ENCODE results near the gene XPO1. TPM values are rescaled to one million over a fixed set of nuclear protein-coding genes. Genes with fewer than 3 reads are reported as not detected.

XPO1 gene, protein sequence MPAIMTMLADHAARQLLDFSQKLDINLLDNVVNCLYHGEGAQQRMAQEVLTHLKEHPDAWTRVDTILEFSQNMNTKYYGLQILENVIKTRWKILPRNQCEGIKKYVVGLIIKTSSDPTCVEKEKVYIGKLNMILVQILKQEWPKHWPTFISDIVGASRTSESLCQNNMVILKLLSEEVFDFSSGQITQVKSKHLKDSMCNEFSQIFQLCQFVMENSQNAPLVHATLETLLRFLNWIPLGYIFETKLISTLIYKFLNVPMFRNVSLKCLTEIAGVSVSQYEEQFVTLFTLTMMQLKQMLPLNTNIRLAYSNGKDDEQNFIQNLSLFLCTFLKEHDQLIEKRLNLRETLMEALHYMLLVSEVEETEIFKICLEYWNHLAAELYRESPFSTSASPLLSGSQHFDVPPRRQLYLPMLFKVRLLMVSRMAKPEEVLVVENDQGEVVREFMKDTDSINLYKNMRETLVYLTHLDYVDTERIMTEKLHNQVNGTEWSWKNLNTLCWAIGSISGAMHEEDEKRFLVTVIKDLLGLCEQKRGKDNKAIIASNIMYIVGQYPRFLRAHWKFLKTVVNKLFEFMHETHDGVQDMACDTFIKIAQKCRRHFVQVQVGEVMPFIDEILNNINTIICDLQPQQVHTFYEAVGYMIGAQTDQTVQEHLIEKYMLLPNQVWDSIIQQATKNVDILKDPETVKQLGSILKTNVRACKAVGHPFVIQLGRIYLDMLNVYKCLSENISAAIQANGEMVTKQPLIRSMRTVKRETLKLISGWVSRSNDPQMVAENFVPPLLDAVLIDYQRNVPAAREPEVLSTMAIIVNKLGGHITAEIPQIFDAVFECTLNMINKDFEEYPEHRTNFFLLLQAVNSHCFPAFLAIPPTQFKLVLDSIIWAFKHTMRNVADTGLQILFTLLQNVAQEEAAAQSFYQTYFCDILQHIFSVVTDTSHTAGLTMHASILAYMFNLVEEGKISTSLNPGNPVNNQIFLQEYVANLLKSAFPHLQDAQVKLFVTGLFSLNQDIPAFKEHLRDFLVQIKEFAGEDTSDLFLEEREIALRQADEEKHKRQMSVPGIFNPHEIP (N-terminal part only)
- total RNA-seq: 107 and 110 TPM in 2 replicates

DNA sequence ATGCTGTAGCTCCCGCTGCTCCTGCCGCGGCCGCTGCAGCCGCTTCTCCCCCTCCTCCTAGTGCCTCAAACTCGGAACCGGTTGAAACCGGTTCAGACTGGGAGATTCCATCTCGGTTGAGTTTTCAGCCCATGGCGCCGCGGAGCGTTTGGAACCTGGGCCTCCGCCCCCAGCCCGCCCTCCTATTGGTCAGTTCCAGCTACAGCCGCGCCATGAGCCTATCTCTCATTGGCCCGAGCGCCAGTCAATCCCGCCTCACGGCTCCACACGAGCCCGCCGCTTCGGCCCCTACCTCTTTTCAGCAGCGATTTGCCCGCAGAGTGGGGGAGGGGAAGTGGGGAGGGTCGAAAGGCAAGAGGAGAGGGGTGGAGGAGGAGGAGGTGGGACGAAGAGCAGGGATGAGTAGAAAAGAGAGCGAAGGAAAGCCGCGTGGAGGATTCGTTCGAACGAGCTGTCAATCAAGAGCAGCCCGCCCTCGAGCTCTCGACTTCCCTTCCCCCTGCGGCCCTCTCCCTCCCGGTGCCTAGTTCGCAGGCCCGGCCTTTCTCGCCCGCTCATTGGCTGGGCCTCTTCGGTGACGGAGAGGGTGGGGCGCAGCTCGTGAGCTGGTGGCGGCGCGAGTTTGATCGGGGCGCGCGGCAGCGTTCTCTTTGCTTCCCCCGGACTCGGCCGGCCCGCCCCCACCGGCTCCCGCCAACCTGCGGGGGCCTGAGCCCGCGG, at the start of gene XPO1:
Gene XPO1 (minus strand): TSS at position 157 of the 720 bp plus-strand sequence. CDS start 4,459 bp downstream, outside the sequence.

DNA sequence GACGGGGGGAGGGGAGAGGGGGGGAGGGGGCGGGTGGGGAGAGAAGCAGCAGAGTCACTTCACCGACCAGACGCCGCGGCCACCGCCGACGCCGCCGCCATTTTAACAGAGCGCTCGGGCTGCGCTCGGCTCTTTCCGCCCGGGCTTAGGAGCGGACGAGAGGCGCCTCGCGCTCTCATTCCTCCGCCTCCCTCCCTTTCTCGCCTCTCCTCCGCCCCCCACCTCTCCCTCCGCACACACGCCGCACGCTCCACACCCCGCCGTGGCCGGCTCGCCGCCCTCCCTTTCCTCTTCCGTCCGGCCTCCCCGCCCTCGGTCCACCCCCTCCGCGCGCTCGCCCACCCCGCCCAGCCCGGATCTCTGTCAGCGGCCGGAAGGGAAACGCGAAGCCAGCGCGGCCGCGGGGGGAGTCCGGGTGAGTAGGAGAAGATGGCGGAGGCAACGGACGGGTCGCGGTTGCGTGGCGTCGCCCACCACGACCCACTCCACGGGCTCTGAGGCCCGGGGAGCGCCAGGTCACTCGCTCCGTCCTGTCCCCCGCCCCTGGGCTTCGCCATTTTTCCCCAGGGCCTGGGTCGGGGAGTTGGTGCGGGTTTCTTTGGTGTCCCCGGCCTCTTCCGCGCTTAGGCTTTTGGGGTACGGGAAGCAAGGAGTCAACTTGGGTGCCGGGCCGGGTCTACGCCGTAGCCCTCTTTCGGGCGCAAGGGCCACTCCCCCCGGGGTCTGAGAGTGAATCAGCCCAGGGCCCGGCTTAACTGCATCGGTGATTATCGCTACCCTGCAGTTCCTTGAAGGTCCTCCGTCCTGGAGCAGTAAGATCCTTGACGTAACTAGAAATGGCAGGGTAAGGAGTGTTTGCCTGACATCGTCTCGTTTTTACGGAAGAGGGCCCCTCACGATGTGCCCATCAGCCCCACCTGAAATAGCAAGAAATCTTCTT, 66.9 kb downstream of the XPO1 start, which contains the start of gene USP34:
Gene USP34 (minus strand): TSS at position 123 of the 940 bp plus-strand sequence. CDS start 395 bp downstream, outside the sequence.

Other genes starting within 250 kb of the XPO1 start
- 41.6 and 42.0 TPM in 2 replicates for gene USP34, start 67.3 kb downstream of the XPO1 start, total RNA-seq